ENCODE data around the gene CELF4.

The CELF4 gene

GRCh38 chr18:37456873-37457272, 108.7 kb downstream of the CELF4 start:
- H3K4me3 ChIP-seq (ENCODE audit: low read depth, low read length): no peak overlapping the region
- TF ChIP-seq CTCF (IDR thresholded peaks at IDR 0.05; ENCODE audit: low read depth, low read length): no peak
- no peak for DNase-seq (ENCODE audit: low read depth, low spot score)
- in situ Hi-C loops (cut with HindIII; ENCODE audit: low sequenced_read_pairs): no loop called here

GRCh38 chr18:37456395-37456794, 109.2 kb downstream of the CELF4 start:
- H3K4me3 ChIP-seq (ENCODE audit: low read depth, low read length): no peak overlapping the region
- TF ChIP-seq CTCF (IDR thresholded peaks at IDR 0.05; ENCODE audit: low read depth, low read length): no peak
- in situ Hi-C loops (cut with HindIII; ENCODE audit: low sequenced_read_pairs): no loop called here
- no peak for DNase-seq (ENCODE audit: low read depth, low spot score)

GRCh38 chr18:37453752-37454151, 111.8 kb downstream of the CELF4 start:
- no peak overlapping the region for H3K4me3 ChIP-seq (ENCODE audit: low read depth, low read length)
- in situ Hi-C loops (cut with HindIII; ENCODE audit: low sequenced_read_pairs): no loop called here
- no peak for DNase-seq (ENCODE audit: low read depth, low spot score)
- no peak for TF ChIP-seq CTCF (IDR thresholded peaks at IDR 0.05; ENCODE audit: low read depth, low read length)

GRCh38 chr18:37452682-37453385, 112.8 kb downstream of the CELF4 start:
- in situ Hi-C loops (cut with HindIII; ENCODE audit: low sequenced_read_pairs): no loop called here
- no peak for TF ChIP-seq CTCF (IDR thresholded peaks at IDR 0.05; ENCODE audit: low read depth, low read length)
- H3K4me3 ChIP-seq (ENCODE audit: low read depth, low read length): no peak overlapping the region
- DNase-seq (ENCODE audit: low read depth, low spot score): no peak

GRCh38 chr18:37452015-37452414, 113.6 kb downstream of the CELF4 start:
- no peak for TF ChIP-seq CTCF (IDR thresholded peaks at IDR 0.05; ENCODE audit: low read depth, low read length)
- DNase-seq (ENCODE audit: low read depth, low spot score): no peak
- in situ Hi-C loops (cut with HindIII; ENCODE audit: low sequenced_read_pairs): no loop called here
- no peak overlapping the region for H3K4me3 ChIP-seq (ENCODE audit: low read depth, low read length)

- no peak overlapping the region for H3K4me3 ChIP-seq (ENCODE audit: low read depth, low read length)
- no peak for TF ChIP-seq CTCF (IDR thresholded peaks at IDR 0.05; ENCODE audit: low read depth, low read length)
- no peak for DNase-seq (ENCODE audit: low read depth, low spot score)
- in situ Hi-C loops (cut with HindIII; ENCODE audit: low sequenced_read_pairs): no loop called here
These were observed 114.3 kb downstream of the CELF4 start for GRCh38 chr18:37451239-37451825.
